Endothelial cell of umbilical vein (primary cell): ENCODE data around the gene PUM2. TPM values are rescaled to one million over a fixed set of nuclear protein-coding genes. Genes with fewer than 3 reads are reported as not detected.

Experiments
- BruUV-seq: library from RNA; stranded (reverse); fragments of 400-500 nt; replicated peaks from 2 replicates; lab custom pipeline; 2021; lab: Mats Ljungman, UMichigan
- CTCF ChIA-PET: fragments of 300-600, 350-600 bp; sonication (Branson Sonifier 250); formaldehyde crosslinking; loops from one replicate; lab custom pipeline; 2021; ENCODE audit warnings: antibody characterized with exemption, inconsistent platforms; lab: Charles Lee
- POLR2A ChIA-PET: fragments of 300-600, 350-600 bp; sonication (Branson Sonifier 250); formaldehyde crosslinking; loops from one replicate; lab custom pipeline; 2021; ENCODE audit warnings: antibody characterized with exemption, inconsistent platforms; lab: Charles Lee
- DNase-seq: peaks from one replicate; pipeline ENCODE4 v3.0.0-alpha.2; 2011; ENCODE audit warnings: low read depth, low spot score
- FAIRE-seq: peaks from 2 replicates; lab custom pipeline; 2011; peaks lifted over from hg19 to GRCh38; lab: Jason Lieb, UNC
- H2AFZ ChIP-seq: 2 replicates; pipeline ENCODE4 v1.6.0; 2012; ENCODE audit warnings: low read depth, low read length, control low read depth, inconsistent platforms
- H3K27ac ChIP-seq: 2 replicates; pipeline ENCODE4 v1.5.1; 2011; ENCODE audit warnings: low read depth, mild to moderate bottlenecking, control low read depth, low read length, moderate library complexity; ENCODE audit not compliant: insufficient read depth
- H3K27me3 ChIP-seq, 2 experiments: 2 replicates each; pipeline versions ENCODE4 v1.6.0 to v1.6.1; 2011; ENCODE audit warnings: low read length in 2 of 2, mixed read lengths in 1 of 2; ENCODE audit not compliant: control insufficient read depth in 2 of 2, insufficient read depth in 2 of 2
- H3K36me3 ChIP-seq, 2 experiments: 2 replicates in 1 of 2; 3 replicates in 1 of 2; pipeline ENCODE4 v1.5.1; 2011; ENCODE audit warnings: low read length in 2 of 2, mild to moderate bottlenecking in 1 of 2, moderate library complexity in 1 of 2; ENCODE audit not compliant: control insufficient read depth in 2 of 2, insufficient read depth in 2 of 2; ENCODE audit errors: extremely low read depth in 1 of 2
- H3K4me1 ChIP-seq: 3 replicates; pipeline ENCODE4 v1.5.1; 2011; ENCODE audit warnings: mild to moderate bottlenecking, low read length; ENCODE audit not compliant: control insufficient read depth, insufficient read depth; ENCODE audit errors: extremely low read depth
- H3K4me2 ChIP-seq: 2 replicates; pipeline ENCODE4 v1.6.1; 2011; ENCODE audit warnings: low read length, control low read depth, mixed read lengths; ENCODE audit not compliant: insufficient read depth
- H3K4me3 ChIP-seq, 3 experiments: fragments of 200-600 bp in 1 of 3; sonication (generic), shearing (Covaris generic) in 1 of 3; replicated peaks in 1 of 3; 2 replicates each; pipeline ENCODE4 v1.5.1; 2011 to 2016; ENCODE audit warnings: control low read depth in 3 of 3, low read length in 3 of 3, mild to moderate bottlenecking in 2 of 3, inconsistent platforms in 1 of 3, low read depth in 1 of 3, moderate library complexity in 1 of 3; ENCODE audit not compliant: insufficient read depth in 1 of 3
- H3K79me2 ChIP-seq: 2 replicates; pipeline ENCODE4 v1.6.0; 2012; ENCODE audit warnings: low read length, inconsistent platforms; ENCODE audit not compliant: control insufficient read depth, insufficient read depth
- H3K9ac ChIP-seq: replicated peaks from 2 replicates; pipeline ENCODE3; 2011; ENCODE audit warnings: low read length, control low read depth; ENCODE audit not compliant: insufficient read depth; ENCODE audit errors: extremely low read depth
- H3K9me1 ChIP-seq: replicated peaks from 3 replicates; pipeline ENCODE4 v1.6.0; 2011; ENCODE audit warnings: mild to moderate bottlenecking, low read length; ENCODE audit not compliant: control insufficient read depth, insufficient read depth; ENCODE audit errors: extremely low read depth
- H3K9me3 ChIP-seq: replicated peaks from 2 replicates; pipeline ENCODE4 v1.5.1; 2012; ENCODE audit warnings: low read length, inconsistent platforms; ENCODE audit not compliant: control insufficient read depth, insufficient read depth
- H4K20me1 ChIP-seq: replicated peaks from 2 replicates; pipeline ENCODE3; 2011; ENCODE audit warnings: mild to moderate bottlenecking, low read length; ENCODE audit not compliant: control insufficient read depth, insufficient read depth; ENCODE audit errors: extremely low read depth
- EZH2 ChIP-seq: IDR thresholded peaks from 2 replicates; pipeline ENCODE4 v1.6.1; 2012; ENCODE audit warnings: borderline replicate concordance, low read depth, mild to moderate bottlenecking, moderate library complexity, low read length, inconsistent platforms; ENCODE audit not compliant: severe bottlenecking
- FOS ChIP-seq: IDR thresholded peaks from 2 replicates; pipeline ENCODE4 v1.6.1; 2011; ENCODE audit warnings: mild to moderate bottlenecking, low read length, moderate library complexity, borderline replicate concordance; ENCODE audit not compliant: insufficient read depth
- GATA2 ChIP-seq: IDR thresholded peaks from 2 replicates; pipeline ENCODE4 v1.7.0; 2011; ENCODE audit warnings: low read depth, mild to moderate bottlenecking, moderate library complexity, mixed read lengths, low read length; ENCODE audit not compliant: insufficient read length, insufficient read depth
- JUN ChIP-seq: IDR thresholded peaks from 2 replicates; pipeline ENCODE4 v1.6.1; 2011; ENCODE audit warnings: borderline replicate concordance, low read depth; ENCODE audit not compliant: insufficient read length, insufficient read depth
- MYC ChIP-seq: IDR thresholded peaks from one replicate; pipeline ENCODE4 v1.6.1; 2011; ENCODE audit warnings: mild to moderate bottlenecking, low read depth, low read length
- POLR2A ChIP-seq: IDR thresholded peaks from 2 replicates; pipeline ENCODE4 v1.6.1; 2012; ENCODE audit warnings: low read depth, mild to moderate bottlenecking, control low read depth, low read length
- POLR2AphosphoS5 ChIP-seq: IDR thresholded peaks from 2 replicates; pipeline ENCODE4 v1.6.1; 2012; ENCODE audit warnings: low read depth, mild to moderate bottlenecking, control low read depth, low read length, moderate library complexity; ENCODE audit not compliant: insufficient read depth
- dilution Hi-C: fragments of 300-500 bp; cut with MboI; formaldehyde crosslinking; loops from one replicate; pipeline ENCODE4 v1.15.0; 2019; ENCODE audit warnings: low sequenced_read_pairs; ENCODE audit not compliant: extremely low pct_ligation_motif_present
- intact Hi-C: fragments of 100-400 bp; cut with micrococcal nuclease; formaldehyde crosslinking; loops from one replicate; pipeline ENCODE4 v1.10.0; 2022
- polyA plus RNA-seq, 4 experiments: library from polyadenylated mRNA; depleted of rRNA in 3 of 4; stranded (reverse) in 3 of 4; unstranded in 1 of 4; fragments of >200 nt; gene quantifications; 2 replicates each; pipeline versions ENCODE4 v1.2.1 to v1.2.3, GENCODE V29; 2011 to 2012; ENCODE audit warnings: missing spikeins in 1 of 4
- total RNA-seq: library from RNA; stranded (reverse); gene quantifications from 2 replicates; pipeline ENCODE4 v1.2.3, GENCODE V29; 2021
- TF ChIP-seq, protein P1 (sequence below), 2 donors: IDR thresholded peaks; 1 replicate in 1 of 2; 2 replicates in 1 of 2; pipeline ENCODE4 v1.5.1; 2011; ENCODE audit warnings: low read length in 2 of 2, mild to moderate bottlenecking in 2 of 2, moderate library complexity in 2 of 2, control low read depth in 1 of 2, inconsistent platforms in 1 of 2, low read depth in 1 of 2; ENCODE audit not compliant: insufficient read depth in 1 of 2; ENCODE audit errors: extremely low read depth in 1 of 2
- TF ChIP-seq, protein P2 (sequence below): IDR thresholded peaks from 2 replicates; pipeline ENCODE4 v1.6.1; 2011; ENCODE audit not compliant: insufficient read depth, insufficient read length

The PUM2 gene
- total and polyA plus RNA-seq, 2 donors (not counting 3 experiments of a cell fraction or from before 2014, with no cell fraction given) = 32.9 to 83.7 TPM

DNA sequence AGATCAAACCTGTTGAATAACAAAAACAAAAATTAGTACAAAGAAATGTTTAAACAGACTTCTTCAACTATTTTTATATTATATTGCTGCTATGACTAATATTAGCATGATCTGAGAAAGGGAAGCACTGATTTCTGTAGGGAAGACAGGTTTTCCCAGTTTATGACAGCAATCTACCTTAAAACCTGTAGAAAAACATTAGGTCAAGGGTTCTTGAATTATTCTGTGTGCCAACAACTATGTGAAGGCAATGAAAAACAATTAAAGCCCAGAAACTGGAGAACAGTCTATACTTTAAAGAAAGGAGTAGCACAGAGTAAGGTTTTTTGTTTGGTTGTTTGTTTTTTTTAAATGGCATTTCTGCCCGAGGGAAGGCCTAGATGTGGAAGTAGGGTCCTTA lies 23.3 kb downstream of the PUM2 start:
- TF ChIP-seq, protein P1, sequence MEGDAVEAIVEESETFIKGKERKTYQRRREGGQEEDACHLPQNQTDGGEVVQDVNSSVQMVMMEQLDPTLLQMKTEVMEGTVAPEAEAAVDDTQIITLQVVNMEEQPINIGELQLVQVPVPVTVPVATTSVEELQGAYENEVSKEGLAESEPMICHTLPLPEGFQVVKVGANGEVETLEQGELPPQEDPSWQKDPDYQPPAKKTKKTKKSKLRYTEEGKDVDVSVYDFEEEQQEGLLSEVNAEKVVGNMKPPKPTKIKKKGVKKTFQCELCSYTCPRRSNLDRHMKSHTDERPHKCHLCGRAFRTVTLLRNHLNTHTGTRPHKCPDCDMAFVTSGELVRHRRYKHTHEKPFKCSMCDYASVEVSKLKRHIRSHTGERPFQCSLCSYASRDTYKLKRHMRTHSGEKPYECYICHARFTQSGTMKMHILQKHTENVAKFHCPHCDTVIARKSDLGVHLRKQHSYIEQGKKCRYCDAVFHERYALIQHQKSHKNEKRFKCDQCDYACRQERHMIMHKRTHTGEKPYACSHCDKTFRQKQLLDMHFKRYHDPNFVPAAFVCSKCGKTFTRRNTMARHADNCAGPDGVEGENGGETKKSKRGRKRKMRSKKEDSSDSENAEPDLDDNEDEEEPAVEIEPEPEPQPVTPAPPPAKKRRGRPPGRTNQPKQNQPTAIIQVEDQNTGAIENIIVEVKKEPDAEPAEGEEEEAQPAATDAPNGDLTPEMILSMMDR (IDR thresholded peaks at IDR 0.05; ENCODE audit: extremely low read depth in 1 of 2, insufficient read depth in 1 of 2, low read depth in 1 of 2, low read length in 2 of 2) = no peak
- TF ChIP-seq GATA2 = no peak
- TF ChIP-seq JUN = no peak
- no peak for TF ChIP-seq POLR2A
- TF ChIP-seq FOS = no peak
- no peak for TF ChIP-seq POLR2AphosphoS5
- TF ChIP-seq, protein P2, sequence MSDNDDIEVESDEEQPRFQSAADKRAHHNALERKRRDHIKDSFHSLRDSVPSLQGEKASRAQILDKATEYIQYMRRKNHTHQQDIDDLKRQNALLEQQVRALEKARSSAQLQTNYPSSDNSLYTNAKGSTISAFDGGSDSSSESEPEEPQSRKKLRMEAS = no peak
- TF ChIP-seq EZH2 = no peak
- no peak for TF ChIP-seq MYC
- BruUV-seq = no TSS peak
- Histone ChIP-seq H3K9ac (no peak overlapping the region), H3K9me3 (no peaks in the 10 kb centered on the region), H4K20me1 (peaks cover 23% of the 10 kb centered on the region), H3K36me3 (peaks cover 2 to 6% of the 10 kb centered on the region in 2 experiments), H3K9me1 (peaks cover 4% of the 10 kb centered on the region), H3K4me2 (no peak overlapping the region), H3K27ac (no peak overlapping the region), H2AFZ (no peak overlapping the region), H3K4me1 (peaks cover 23% of the 10 kb centered on the region), H3K79me2 (peaks cover 96% of the 10 kb centered on the region), H3K27me3 (no peaks in the 10 kb centered on the region), H3K4me3 (no peak overlapping the region)
- ChIA-PET CTCF (interaction anchor here (0.7 to 5.0 kb wide), 25 partner anchors 11 to 552 kb away, joined by 3 to 69 read pairs (median 7); no protein-coding TSS in a partner anchor), POLR2A (interaction anchor here (0.6 to 0.7 kb wide), 3 partner anchors 13 to 204 kb away, joined by 3 read pairs; no protein-coding TSS in a partner anchor)
- DNase-seq = no peak
- intact Hi-C loops = loop anchor here (2.0 to 10.0 kb wide), 5 partner anchors 37 to 315 kb away; no protein-coding TSS in a partner anchor
- dilution Hi-C loops = no loop called here
- no peak for FAIRE-seq
